HEK293 (cell line): ENCODE results near the gene TMEM135.

Experiments
- KLF1 ChIP-seq: fragments of 450-650 bp; formaldehyde crosslinking; IDR thresholded peaks from 2 replicates; pipeline ENCODE4 v1.5.1; 2016; ENCODE audit warnings: missing biosample characterization, missing genetic modification characterization
- PRDM2 ChIP-seq: fragments of 450-650 bp; formaldehyde crosslinking; IDR thresholded peaks from 2 replicates; pipeline ENCODE4 v1.5.1; 2016; ENCODE audit warnings: missing biosample characterization, missing genetic modification characterization, borderline replicate concordance
- TSHZ1 ChIP-seq: fragments of 450-650 bp; formaldehyde crosslinking; IDR thresholded peaks from 2 replicates; pipeline ENCODE4 v1.5.1; 2016; ENCODE audit warnings: missing biosample characterization, missing genetic modification characterization, borderline replicate concordance
- ZBTB6 ChIP-seq: fragments of 450-650 bp; formaldehyde crosslinking; IDR thresholded peaks from 2 replicates; pipeline ENCODE4 v1.5.1; 2017; ENCODE audit warnings: missing biosample characterization, missing genetic modification characterization
- ZIC2 ChIP-seq: fragments of 450-650 bp; formaldehyde crosslinking; IDR thresholded peaks from 2 replicates; pipeline ENCODE4 v1.5.1; 2016; ENCODE audit warnings: missing biosample characterization, missing genetic modification characterization
- ZNF112 ChIP-seq: fragments of 450-650 bp; formaldehyde crosslinking; IDR thresholded peaks from 2 replicates; pipeline ENCODE4 v1.5.0; 2017; ENCODE audit warnings: missing biosample characterization, missing genetic modification characterization
- ZNF138 ChIP-seq: fragments of 450-650 bp; formaldehyde crosslinking; IDR thresholded peaks from 2 replicates; pipeline ENCODE4 v1.5.1; 2016; ENCODE audit warnings: missing biosample characterization, missing genetic modification characterization, borderline replicate concordance
- ZNF148 ChIP-seq: fragments of 450-650 bp; formaldehyde crosslinking; IDR thresholded peaks from 2 replicates; pipeline ENCODE4 v1.5.0; 2017; ENCODE audit warnings: missing biosample characterization, missing genetic modification characterization, borderline replicate concordance
- ZNF221 ChIP-seq: fragments of 450-650 bp; formaldehyde crosslinking; IDR thresholded peaks from 2 replicates; pipeline ENCODE4 v1.5.1; 2017; ENCODE audit warnings: missing biosample characterization, missing genetic modification characterization, borderline replicate concordance
- ZNF292 ChIP-seq: fragments of 450-650 bp; formaldehyde crosslinking; IDR thresholded peaks from 2 replicates; pipeline ENCODE4 v1.5.1; 2016; ENCODE audit warnings: low read depth, missing biosample characterization, missing genetic modification characterization, borderline replicate concordance
- ZNF350 ChIP-seq: fragments of 450-650 bp; formaldehyde crosslinking; IDR thresholded peaks from 2 replicates; pipeline ENCODE4 v1.5.0; 2017; ENCODE audit warnings: missing biosample characterization, mild to moderate bottlenecking, missing genetic modification characterization
- ZNF391 ChIP-seq: fragments of 450-650 bp; formaldehyde crosslinking; IDR thresholded peaks from 2 replicates; pipeline ENCODE4 v1.5.1; 2016; ENCODE audit warnings: low read depth, missing biosample characterization, missing genetic modification characterization, borderline replicate concordance
- ZNF600 ChIP-seq: fragments of 450-650 bp; formaldehyde crosslinking; IDR thresholded peaks from 2 replicates; pipeline ENCODE4 v1.5.1; 2016; ENCODE audit warnings: missing biosample characterization, missing genetic modification characterization
- ZNF677 ChIP-seq: fragments of 450-650 bp; IDR thresholded peaks from 2 replicates; pipeline ENCODE4 v1.5.0; 2018; ENCODE audit warnings: missing biosample characterization, mild to moderate bottlenecking, missing genetic modification characterization, moderate library complexity
- ZNF792 ChIP-seq: fragments of 450-650 bp; formaldehyde crosslinking; IDR thresholded peaks from 2 replicates; pipeline ENCODE4 v1.5.1; 2016; ENCODE audit warnings: missing biosample characterization, missing genetic modification characterization
- TF ChIP-seq, protein P1 (sequence below): fragments of 450-650 bp; formaldehyde crosslinking; IDR thresholded peaks from 2 replicates; pipeline ENCODE4 v1.5.1; 2016; ENCODE audit warnings: missing biosample characterization, missing genetic modification characterization
- TF ChIP-seq, protein P2 (sequence below): fragments of 450-650 bp; formaldehyde crosslinking; IDR thresholded peaks from 2 replicates; pipeline ENCODE4 v1.5.1; 2016; ENCODE audit warnings: missing biosample characterization, missing genetic modification characterization

The TMEM135 gene

GRCh38 chr11:87037450-87038234 is at the start of gene TMEM135 (continued):
- TF ChIP-seq ZBTB6 (tag by site-specific recombination) = peak; percentile 44; the same call in 1 of the 2 replicates
- no peak for TF ChIP-seq ZNF350 (tag by site-specific recombination)
- peak; percentile 65 for TF ChIP-seq ZIC2 (tag by site-specific recombination)
- TF ChIP-seq ZNF148 (tag by site-specific recombination) = no peak
- TF ChIP-seq ZNF677 (tag by site-specific recombination) = no peak
- no peak for TF ChIP-seq TSHZ1
- TF ChIP-seq ZNF391 = 0 out of 2 replicates have a peak, but pooled peaks have one; percentile 29
- TF ChIP-seq, protein P1, sequence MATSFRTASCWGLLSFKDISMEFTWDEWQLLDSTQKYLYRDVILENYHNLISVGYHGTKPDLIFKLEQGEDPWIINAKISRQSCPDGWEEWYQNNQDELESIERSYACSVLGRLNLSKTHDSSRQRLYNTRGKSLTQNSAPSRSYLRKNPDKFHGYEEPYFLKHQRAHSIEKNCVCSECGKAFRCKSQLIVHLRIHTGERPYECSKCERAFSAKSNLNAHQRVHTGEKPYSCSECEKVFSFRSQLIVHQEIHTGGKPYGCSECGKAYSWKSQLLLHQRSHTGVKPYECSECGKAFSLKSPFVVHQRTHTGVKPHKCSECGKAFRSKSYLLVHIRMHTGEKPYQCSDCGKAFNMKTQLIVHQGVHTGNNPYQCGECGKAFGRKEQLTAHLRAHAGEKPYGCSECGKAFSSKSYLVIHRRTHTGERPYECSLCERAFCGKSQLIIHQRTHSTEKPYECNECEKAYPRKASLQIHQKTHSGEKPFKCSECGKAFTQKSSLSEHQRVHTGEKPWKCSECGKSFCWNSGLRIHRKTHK (tag by site-specific recombination) = no peak
- no peak for TF ChIP-seq PRDM2
- no peak for TF ChIP-seq ZNF221 (tag by site-specific recombination)
- TF ChIP-seq KLF1 (tag by site-specific recombination) = 0 out of 2 replicates have a peak, but pooled peaks have one; percentile 9
- no peak for TF ChIP-seq ZNF138 (tag by site-specific recombination)
- no peak for TF ChIP-seq ZNF792 (tag by site-specific recombination)
- TF ChIP-seq, protein P2, sequence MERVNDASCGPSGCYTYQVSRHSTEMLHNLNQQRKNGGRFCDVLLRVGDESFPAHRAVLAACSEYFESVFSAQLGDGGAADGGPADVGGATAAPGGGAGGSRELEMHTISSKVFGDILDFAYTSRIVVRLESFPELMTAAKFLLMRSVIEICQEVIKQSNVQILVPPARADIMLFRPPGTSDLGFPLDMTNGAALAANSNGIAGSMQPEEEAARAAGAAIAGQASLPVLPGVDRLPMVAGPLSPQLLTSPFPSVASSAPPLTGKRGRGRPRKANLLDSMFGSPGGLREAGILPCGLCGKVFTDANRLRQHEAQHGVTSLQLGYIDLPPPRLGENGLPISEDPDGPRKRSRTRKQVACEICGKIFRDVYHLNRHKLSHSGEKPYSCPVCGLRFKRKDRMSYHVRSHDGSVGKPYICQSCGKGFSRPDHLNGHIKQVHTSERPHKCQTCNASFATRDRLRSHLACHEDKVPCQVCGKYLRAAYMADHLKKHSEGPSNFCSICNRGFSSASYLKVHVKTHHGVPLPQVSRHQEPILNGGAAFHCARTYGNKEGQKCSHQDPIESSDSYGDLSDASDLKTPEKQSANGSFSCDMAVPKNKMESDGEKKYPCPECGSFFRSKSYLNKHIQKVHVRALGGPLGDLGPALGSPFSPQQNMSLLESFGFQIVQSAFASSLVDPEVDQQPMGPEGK (tag by site-specific recombination) = peak; percentile 73
- TF ChIP-seq ZNF292 = no peak
- TF ChIP-seq ZNF112 (tag by site-specific recombination) = no peak
- 0 out of 2 replicates have a peak, but pooled peaks have one; percentile 23 for TF ChIP-seq ZNF600 (tag by site-specific recombination)
